HG03280 (cell line): ENCODE results near the gene TBC1D3G.
"Not testable (repeated sequence)": the region's sequence is repeated elsewhere in the genome, so short reads cannot be mapped to it uniquely, and the experiment has no call there.

Source experiments
- ATAC-seq: cut with Tn5 transposase; IDR thresholded peaks from one replicate; pipeline ENCODE4 v1.9.1; 2021; ENCODE audit warnings: mild to moderate bottlenecking, moderate library complexity; ENCODE audit not compliant: unreplicated experiment

The TBC1D3G gene

GRCh38 chr17:36323584-36323983 is at the start of gene TBC1D3G:
Gene TBC1D3G (plus strand): TSS chr17:36323884. CDS start chr17:36325412, 1,528 bp downstream.
- not testable (repeated sequence) for ATAC-seq

- ATAC-seq, result not testable (repeated sequence)
Measured at GRCh38 chr17:36283256-36283655, 40.4 kb upstream of the TBC1D3G start.

DNA sequence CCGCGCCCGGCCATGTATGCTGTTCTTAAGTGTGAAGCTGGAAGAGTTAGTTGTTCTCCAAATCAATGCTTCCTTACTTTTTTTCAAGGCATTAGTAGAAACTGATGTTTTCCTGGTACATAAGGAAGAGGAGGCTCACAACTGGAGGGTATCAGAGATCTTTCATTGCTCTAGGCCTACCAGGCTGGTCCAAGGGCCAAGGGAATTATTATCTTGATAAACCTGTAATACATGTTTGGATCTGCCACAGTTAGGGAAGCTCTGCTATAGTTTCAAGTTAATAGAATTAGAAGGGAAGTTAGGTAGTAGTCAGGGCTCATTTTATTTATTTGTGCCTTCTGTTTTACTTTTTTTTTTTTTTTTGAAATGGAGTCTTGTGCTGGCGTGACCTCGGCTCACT is 39.5 kb upstream of the TBC1D3G start:
- ATAC-seq, result not testable (repeated sequence)

- not testable (repeated sequence) for ATAC-seq
Measured at GRCh38 chr17:36289965-36290612, 33.6 kb upstream of the TBC1D3G start.

DNA sequence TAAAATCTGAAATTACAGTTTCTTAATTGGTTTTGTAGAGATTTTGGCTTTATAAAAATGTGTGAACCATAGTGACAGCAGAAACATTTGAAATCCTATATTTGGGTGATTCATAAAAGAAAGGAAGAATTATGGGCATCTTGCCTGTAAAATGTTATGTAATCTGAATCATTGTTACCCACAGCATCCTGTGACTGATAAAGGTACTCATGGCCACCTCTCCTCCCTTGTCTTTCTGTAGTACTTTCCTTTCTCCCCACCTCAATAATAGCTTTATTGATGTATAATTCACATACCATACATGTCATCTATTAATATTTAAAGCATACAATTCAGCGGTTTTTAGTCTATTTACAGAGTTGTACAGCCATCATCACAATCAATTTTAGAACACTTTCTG is 28.5 kb upstream of the TBC1D3G start:
- ATAC-seq, result not testable (repeated sequence)

DNA sequence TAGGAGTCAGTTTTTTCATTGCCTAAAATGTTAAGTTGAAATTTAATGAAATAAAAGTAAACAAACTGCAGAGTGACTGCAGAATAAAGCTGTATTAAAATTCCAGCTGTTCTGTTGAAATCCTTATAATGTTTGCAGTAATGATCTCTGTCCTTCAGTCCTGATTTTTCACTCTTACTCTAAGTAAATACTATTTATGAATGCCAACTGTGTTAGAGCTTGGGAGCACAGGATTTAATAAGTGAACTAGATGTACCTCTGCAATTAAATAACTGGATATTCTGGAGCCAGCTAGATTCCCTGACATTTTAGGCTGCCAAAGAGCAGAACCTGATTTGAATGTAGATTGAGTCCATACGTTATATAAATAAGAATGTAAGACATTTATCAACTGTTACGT is 7.9 kb upstream of the TBC1D3G start:
- ATAC-seq, result not testable (repeated sequence)

- not testable (repeated sequence) for ATAC-seq
Measured at GRCh38 chr17:36362496-36362895, 38.8 kb downstream of the TBC1D3G start.

DNA sequence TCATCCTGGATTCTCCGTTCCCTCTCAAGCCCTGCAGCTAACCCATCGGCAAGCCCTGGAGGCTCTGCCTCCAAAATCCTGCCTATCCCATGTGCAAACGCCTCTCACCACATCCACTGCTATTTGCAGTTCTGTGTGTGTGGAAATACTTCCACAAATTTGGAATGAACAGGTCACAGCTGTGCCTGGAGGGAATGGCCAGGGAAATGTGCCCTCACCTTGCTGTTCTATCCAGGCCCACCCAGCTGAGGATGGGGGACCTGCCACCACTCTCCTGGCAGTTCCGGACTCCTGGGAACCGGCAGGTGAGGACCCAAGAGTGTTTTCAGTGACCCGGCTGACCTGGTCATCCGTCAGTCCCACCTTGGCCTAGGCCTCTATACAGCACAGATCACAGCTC is 52.3 kb downstream of the TBC1D3G start:
- ATAC-seq, result not testable (repeated sequence)
